Astrocyte (in vitro differentiated cells and primary cell): ENCODE measurements around the gene ATXN7L1. TPM values are rescaled to one million over a fixed set of nuclear protein-coding genes. Genes with fewer than 3 reads are reported as not detected.
A peak's percentile ranks its signal among the peaks of the same experiment; 100 is the strongest.

Experiments used
- DNase-seq: peaks from one replicate; pipeline ENCODE4 v3.0.0-alpha.2; 2010; ENCODE audit warnings: low read depth
- FAIRE-seq: peaks from 2 replicates; lab custom pipeline; 2011; peaks lifted over from hg19 to GRCh38; lab: Jason Lieb, UNC
- H2AFZ ChIP-seq: 2 replicates; pipeline ENCODE4 v1.6.0; 2012; ENCODE audit warnings: low read depth, low read length, inconsistent platforms
- H3K27ac ChIP-seq: 2 replicates; pipeline ENCODE4 v1.5.1; 2011; ENCODE audit warnings: low read depth, low read length, inconsistent platforms
- H3K27me3 ChIP-seq: 2 replicates; pipeline ENCODE4 v1.6.0; 2011; ENCODE audit warnings: low read length, inconsistent platforms; ENCODE audit not compliant: insufficient read depth
- H3K36me3 ChIP-seq: 2 replicates; pipeline ENCODE4 v1.5.1; 2011; ENCODE audit warnings: low read length, inconsistent platforms; ENCODE audit not compliant: insufficient read depth
- H3K4me1 ChIP-seq: 2 replicates; pipeline ENCODE4 v1.5.1; 2011; ENCODE audit warnings: low read length, inconsistent platforms; ENCODE audit not compliant: insufficient read depth
- H3K4me2 ChIP-seq: 2 replicates; pipeline ENCODE4 v1.6.0; 2012; ENCODE audit warnings: low read length, inconsistent platforms
- H3K4me3 ChIP-seq: 2 replicates; pipeline ENCODE4 v1.5.1; 2011; ENCODE audit warnings: low read depth, mild to moderate bottlenecking, low read length, inconsistent platforms; ENCODE audit not compliant: insufficient read depth
- H3K79me2 ChIP-seq: 2 replicates; pipeline ENCODE4 v1.6.0; 2012; ENCODE audit warnings: mild to moderate bottlenecking, low read length, inconsistent platforms; ENCODE audit not compliant: insufficient read depth
- H3K9ac ChIP-seq: 2 replicates; pipeline ENCODE4 v1.6.0; 2012; ENCODE audit warnings: mild to moderate bottlenecking, low read length, inconsistent platforms
- H3K9me3 ChIP-seq: 2 replicates; pipeline ENCODE4 v1.5.1; 2012; ENCODE audit warnings: low read depth, mild to moderate bottlenecking, low read length, inconsistent platforms; ENCODE audit not compliant: insufficient read depth
- H4K20me1 ChIP-seq: 2 replicates; pipeline ENCODE4 v1.6.0; 2012; ENCODE audit warnings: low read length, inconsistent platforms; ENCODE audit not compliant: insufficient read depth
- H3K27ac Mint-ChIP-seq: one replicate; pipeline ENCODE4 v1.8.0; 2021; ENCODE audit warnings: mild to moderate bottlenecking, mixed read lengths; ENCODE audit not compliant: unreplicated experiment
- H3K27me3 Mint-ChIP-seq: one replicate; pipeline ENCODE4 v1.8.0; 2021; ENCODE audit warnings: low read depth, mixed read lengths; ENCODE audit not compliant: unreplicated experiment
- H3K36me3 Mint-ChIP-seq: one replicate; pipeline ENCODE4 v1.8.0; 2021; ENCODE audit warnings: low read depth, mixed read lengths; ENCODE audit not compliant: unreplicated experiment
- H3K4me1 Mint-ChIP-seq: one replicate; pipeline ENCODE4 v1.8.0; 2021; ENCODE audit warnings: low read depth, mixed read lengths; ENCODE audit not compliant: unreplicated experiment
- H3K4me3 Mint-ChIP-seq: one replicate; pipeline ENCODE4 v1.8.0; 2021; ENCODE audit warnings: mild to moderate bottlenecking, moderate library complexity, mixed read lengths; ENCODE audit not compliant: unreplicated experiment
- H3K9me3 Mint-ChIP-seq: one replicate; pipeline ENCODE4 v1.8.0; 2021; ENCODE audit warnings: mild to moderate bottlenecking, mixed read lengths; ENCODE audit not compliant: unreplicated experiment
- EZH2 ChIP-seq: IDR thresholded peaks from 2 replicates; pipeline ENCODE4 v1.6.1; 2012; ENCODE audit warnings: mild to moderate bottlenecking, low read length, inconsistent platforms; ENCODE audit not compliant: insufficient read depth
- total RNA-seq: library from RNA; stranded (reverse); gene quantifications from 2 replicates; pipeline ENCODE4 v1.2.1, GENCODE V29; 2021
- TF ChIP-seq, protein P1 (sequence below): IDR thresholded peaks from 2 replicates; pipeline ENCODE4 v1.5.1; 2011; ENCODE audit warnings: low read depth, mild to moderate bottlenecking, inconsistent platforms, low read length, moderate library complexity; ENCODE audit not compliant: insufficient read depth

The ATXN7L1 gene
- total RNA-seq, 1 donor from 2014 or later, result 7.6 TPM

- no peak for FAIRE-seq
These were observed 221.3 kb downstream of the ATXN7L1 start for GRCh38 chr7:105655067-105655466.

GRCh38 chr7:105654095-105654686 lies 222.2 kb downstream of the ATXN7L1 start:
- H3K9ac ChIP-seq, result no peak overlapping the region
- no peak overlapping the region for H3K4me2 ChIP-seq
- no peak overlapping the region for H3K27ac Mint-ChIP-seq
- H3K9me3 ChIP-seq, result no peaks in the 10 kb centered on the region
- H3K4me1 Mint-ChIP-seq, result peaks cover 16% of the 10 kb centered on the region
- FAIRE-seq (no peak), DNase-seq (no peak)
- no peaks in the 10 kb centered on the region for H3K36me3 Mint-ChIP-seq
- no peaks in the 10 kb centered on the region for H3K27me3 ChIP-seq
- no peak overlapping the region for H3K27ac ChIP-seq
- no peaks in the 10 kb centered on the region for H3K79me2 ChIP-seq
- H2AFZ ChIP-seq, result no peak overlapping the region
- no peaks in the 10 kb centered on the region for H3K36me3 ChIP-seq
- TF ChIP-seq, protein P1, sequence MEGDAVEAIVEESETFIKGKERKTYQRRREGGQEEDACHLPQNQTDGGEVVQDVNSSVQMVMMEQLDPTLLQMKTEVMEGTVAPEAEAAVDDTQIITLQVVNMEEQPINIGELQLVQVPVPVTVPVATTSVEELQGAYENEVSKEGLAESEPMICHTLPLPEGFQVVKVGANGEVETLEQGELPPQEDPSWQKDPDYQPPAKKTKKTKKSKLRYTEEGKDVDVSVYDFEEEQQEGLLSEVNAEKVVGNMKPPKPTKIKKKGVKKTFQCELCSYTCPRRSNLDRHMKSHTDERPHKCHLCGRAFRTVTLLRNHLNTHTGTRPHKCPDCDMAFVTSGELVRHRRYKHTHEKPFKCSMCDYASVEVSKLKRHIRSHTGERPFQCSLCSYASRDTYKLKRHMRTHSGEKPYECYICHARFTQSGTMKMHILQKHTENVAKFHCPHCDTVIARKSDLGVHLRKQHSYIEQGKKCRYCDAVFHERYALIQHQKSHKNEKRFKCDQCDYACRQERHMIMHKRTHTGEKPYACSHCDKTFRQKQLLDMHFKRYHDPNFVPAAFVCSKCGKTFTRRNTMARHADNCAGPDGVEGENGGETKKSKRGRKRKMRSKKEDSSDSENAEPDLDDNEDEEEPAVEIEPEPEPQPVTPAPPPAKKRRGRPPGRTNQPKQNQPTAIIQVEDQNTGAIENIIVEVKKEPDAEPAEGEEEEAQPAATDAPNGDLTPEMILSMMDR, result no peak
- TF ChIP-seq EZH2, result no peak
- H3K4me1 ChIP-seq, result peaks cover 3% of the 10 kb centered on the region
- peaks cover 10% of the 10 kb centered on the region for H3K27me3 Mint-ChIP-seq
- H3K9me3 Mint-ChIP-seq, result no peaks in the 10 kb centered on the region
- no peak overlapping the region for H3K4me3 Mint-ChIP-seq
- no peak overlapping the region for H3K4me3 ChIP-seq
- H4K20me1 ChIP-seq, result peaks cover 75% of the 10 kb centered on the region

More at GRCh38 chr7:105655067-105655466, 221.3 kb downstream of the ATXN7L1 start:
- H3K27ac Mint-ChIP-seq, result no peak overlapping the region
- Histone ChIP-seq H3K4me2 (no peak overlapping the region), H3K9ac (no peak overlapping the region), H3K36me3 (no peaks in the 10 kb centered on the region), H3K4me1 (no peaks in the 10 kb centered on the region), H3K79me2 (no peaks in the 10 kb centered on the region), H3K27ac (no peak overlapping the region), H2AFZ (no peak overlapping the region), H3K27me3 (no peaks in the 10 kb centered on the region), H3K4me3 (no peak overlapping the region), H3K9me3 (no peaks in the 10 kb centered on the region), H4K20me1 (peaks cover 69% of the 10 kb centered on the region)
- peaks cover 5% of the 10 kb centered on the region for H3K36me3 Mint-ChIP-seq
- H3K4me3 Mint-ChIP-seq, result no peak overlapping the region
- DNase-seq, result peak; percentile 40
- H3K27me3 Mint-ChIP-seq, result peaks cover 10% of the 10 kb centered on the region
- H3K4me1 Mint-ChIP-seq, result peaks cover 11% of the 10 kb centered on the region
- peaks cover under 1% of the 10 kb centered on the region for H3K9me3 Mint-ChIP-seq
- TF ChIP-seq, protein P1, result no peak
- no peak for TF ChIP-seq EZH2

DNA sequence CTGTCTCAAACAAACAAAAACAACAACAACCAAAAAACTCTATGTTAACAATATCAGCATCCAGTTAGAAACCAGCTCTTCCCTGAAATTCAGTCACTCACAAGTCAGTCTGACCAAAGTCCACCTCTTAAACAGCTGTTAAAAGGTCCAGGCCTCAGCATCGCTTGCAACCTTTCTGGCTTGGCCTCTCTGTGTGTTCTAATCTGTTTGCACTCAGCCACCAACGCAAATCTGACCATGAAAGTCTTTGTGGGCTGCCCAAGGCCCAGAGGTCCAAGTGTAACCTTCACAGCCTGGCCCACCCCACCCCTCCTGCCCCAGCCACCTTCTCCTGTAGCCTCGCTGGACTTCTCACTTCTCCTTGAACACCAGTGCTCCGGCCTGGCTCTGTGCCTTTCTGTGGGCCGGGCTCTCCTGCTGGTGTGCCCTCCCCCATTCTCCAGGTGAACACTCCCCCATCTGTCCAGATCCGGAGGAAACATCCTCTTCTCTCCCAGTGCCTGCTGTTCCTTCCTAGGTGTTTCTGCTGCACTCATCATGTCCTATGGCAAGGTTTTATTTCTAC lies 222.9 kb downstream of the ATXN7L1 start:
- Mint-ChIP-seq H3K4me1 (peaks cover 22% of the 10 kb centered on the region), H3K36me3 (no peaks in the 10 kb centered on the region), H3K27ac (peak overlapping the region; percentile 34), H3K27me3 (peaks cover 10% of the 10 kb centered on the region), H3K9me3 (no peaks in the 10 kb centered on the region), H3K4me3 (no peak overlapping the region)
- H3K9me3 ChIP-seq, result no peaks in the 10 kb centered on the region
- no peaks in the 10 kb centered on the region for H3K79me2 ChIP-seq
- H3K27ac ChIP-seq, result no peak overlapping the region
- no peaks in the 10 kb centered on the region for H3K27me3 ChIP-seq
- H3K36me3 ChIP-seq, result no peaks in the 10 kb centered on the region
- no peak overlapping the region for H3K4me3 ChIP-seq
- H4K20me1 ChIP-seq, result peaks cover 79% of the 10 kb centered on the region
- H3K4me1 ChIP-seq, result peaks cover 3% of the 10 kb centered on the region
- TF ChIP-seq, protein P1, result no peak
- TF ChIP-seq EZH2, result no peak
- H3K4me2 ChIP-seq, result no peak overlapping the region
- no peak overlapping the region for H3K9ac ChIP-seq
- FAIRE-seq, result no peak
- H2AFZ ChIP-seq, result no peak overlapping the region
- DNase-seq, result no peak
